ENCODE measurements around the gene MRPL43. TPM values are rescaled to one million over a fixed set of nuclear protein-coding genes. Genes with fewer than 3 reads are reported as not detected.
"Not testable (repeated sequence)": the region's sequence is repeated elsewhere in the genome, so short reads cannot be mapped to it uniquely, and the experiment has no call there.

The MRPL43 gene
- total RNA-seq, result 66.7 to 70.2 TPM (median 69.4 TPM) in 3 replicates

- H3K9me3 Mint-ChIP-seq, result no peaks in the 10 kb centered on the region
- peaks cover 24% of the 10 kb centered on the region for H3K4me1 Mint-ChIP-seq
- peak in 1 of 2 experiments; percentile 84 for DNase-seq (ENCODE audit: low spot score in 2 of 2, unreplicated experiment in 2 of 2)
- H3K4me3 Mint-ChIP-seq, result peak within 1 kb of the TSS; percentile 97
- H3K27ac Mint-ChIP-seq, result peak within 1 kb of the TSS; percentile 97
- peaks cover 14% of the 10 kb centered on the region for H3K36me3 Mint-ChIP-seq
- TF ChIP-seq, protein P1, sequence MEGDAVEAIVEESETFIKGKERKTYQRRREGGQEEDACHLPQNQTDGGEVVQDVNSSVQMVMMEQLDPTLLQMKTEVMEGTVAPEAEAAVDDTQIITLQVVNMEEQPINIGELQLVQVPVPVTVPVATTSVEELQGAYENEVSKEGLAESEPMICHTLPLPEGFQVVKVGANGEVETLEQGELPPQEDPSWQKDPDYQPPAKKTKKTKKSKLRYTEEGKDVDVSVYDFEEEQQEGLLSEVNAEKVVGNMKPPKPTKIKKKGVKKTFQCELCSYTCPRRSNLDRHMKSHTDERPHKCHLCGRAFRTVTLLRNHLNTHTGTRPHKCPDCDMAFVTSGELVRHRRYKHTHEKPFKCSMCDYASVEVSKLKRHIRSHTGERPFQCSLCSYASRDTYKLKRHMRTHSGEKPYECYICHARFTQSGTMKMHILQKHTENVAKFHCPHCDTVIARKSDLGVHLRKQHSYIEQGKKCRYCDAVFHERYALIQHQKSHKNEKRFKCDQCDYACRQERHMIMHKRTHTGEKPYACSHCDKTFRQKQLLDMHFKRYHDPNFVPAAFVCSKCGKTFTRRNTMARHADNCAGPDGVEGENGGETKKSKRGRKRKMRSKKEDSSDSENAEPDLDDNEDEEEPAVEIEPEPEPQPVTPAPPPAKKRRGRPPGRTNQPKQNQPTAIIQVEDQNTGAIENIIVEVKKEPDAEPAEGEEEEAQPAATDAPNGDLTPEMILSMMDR (IDR thresholded peaks at IDR 0.05; ENCODE audit: unreplicated experiment), result no peak
- H3K27me3 Mint-ChIP-seq (ENCODE audit: low read depth), result no peaks in the 10 kb centered on the region
Observed at GRCh38 chr10:100986952-100987684, at the start of gene MRPL43, which contains the start of gene TWNK. MRPL43 (minus strand) TSS chr10:100987497; CDS start chr10:100987443, 54 bp downstream. TWNK (plus strand) TSS chr10:100987543; CDS start chr10:100988211, 668 bp downstream.

DNA sequence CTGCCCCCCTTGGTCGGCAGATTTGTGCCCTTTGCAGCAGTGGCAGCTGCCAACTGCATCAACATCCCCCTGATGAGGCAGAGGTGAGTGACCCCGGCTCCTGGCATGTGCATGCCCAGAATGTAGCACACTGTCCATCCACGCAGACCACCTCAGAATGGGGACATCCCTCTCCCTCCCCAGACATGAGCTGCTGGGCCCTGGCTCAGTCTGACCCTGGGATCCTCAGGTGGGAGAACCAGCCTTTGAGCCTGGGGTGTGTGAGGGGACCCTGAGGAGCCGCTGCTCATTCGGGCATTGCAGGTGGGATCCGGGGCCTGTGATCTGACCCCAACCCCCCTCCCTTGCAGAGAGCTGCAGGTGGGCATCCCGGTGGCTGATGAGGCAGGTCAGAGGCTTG, 49.4 kb upstream of the MRPL43 start:
- DNase-seq (ENCODE audit: low spot score in 2 of 2, unreplicated experiment in 2 of 2), result no peak
- H3K36me3 Mint-ChIP-seq, result peaks cover 9% of the 10 kb centered on the region
- no peaks in the 10 kb centered on the region for H3K27me3 Mint-ChIP-seq (ENCODE audit: low read depth)
- no peaks in the 10 kb centered on the region for H3K9me3 Mint-ChIP-seq
- H3K27ac Mint-ChIP-seq, result no peak overlapping the region
- TF ChIP-seq, protein P1 (IDR thresholded peaks at IDR 0.05; ENCODE audit: unreplicated experiment), result no peak
- no peak overlapping the region for H3K4me3 Mint-ChIP-seq
- H3K4me1 Mint-ChIP-seq, result peaks cover 19% of the 10 kb centered on the region

DNA sequence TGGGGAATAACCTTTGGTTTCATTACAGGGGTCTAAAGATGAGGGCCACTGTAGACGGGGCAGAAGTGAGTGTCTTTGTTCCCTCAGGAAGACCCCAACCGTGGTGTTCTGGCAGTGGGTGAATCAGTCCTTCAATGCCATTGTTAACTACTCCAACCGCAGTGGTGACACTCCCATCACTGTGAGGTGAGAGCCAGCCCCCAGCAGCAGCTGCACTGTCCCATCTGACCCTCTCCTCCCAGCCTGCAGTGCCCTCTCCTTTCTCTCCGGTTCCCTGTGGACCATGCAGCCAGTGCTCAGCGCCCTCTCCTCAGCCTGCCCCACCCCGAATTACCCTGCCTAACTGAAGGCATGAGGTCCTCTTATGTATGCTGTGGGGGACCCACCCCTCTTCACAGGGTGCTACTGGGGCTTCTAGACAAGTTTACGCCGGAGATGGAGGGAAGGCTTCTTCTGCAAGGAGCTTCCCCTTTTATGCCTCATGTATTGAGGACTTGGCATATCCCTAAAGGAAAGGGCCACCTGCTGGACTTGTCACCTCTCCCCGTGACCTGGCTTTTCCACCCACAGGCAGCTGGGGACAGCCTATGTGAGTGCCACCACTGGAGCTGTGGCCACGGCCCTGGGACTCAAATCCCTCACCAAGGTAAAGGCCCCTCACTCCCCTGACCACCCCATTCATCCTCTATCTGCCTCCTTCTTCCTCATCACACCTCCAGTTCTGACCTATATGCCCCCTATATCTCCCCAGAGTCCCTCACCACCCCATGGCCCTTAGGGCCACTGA, 48.8 kb upstream of the MRPL43 start:
- no peak overlapping the region for H3K27ac Mint-ChIP-seq
- no peaks in the 10 kb centered on the region for H3K9me3 Mint-ChIP-seq
- H3K36me3 Mint-ChIP-seq, result peaks cover 9% of the 10 kb centered on the region
- DNase-seq (ENCODE audit: low spot score in 2 of 2, unreplicated experiment in 2 of 2), result no peak
- H3K27me3 Mint-ChIP-seq (ENCODE audit: low read depth), result peaks cover 2% of the 10 kb centered on the region
- TF ChIP-seq, protein P1 (IDR thresholded peaks at IDR 0.05; ENCODE audit: unreplicated experiment), result no peak
- peaks cover 23% of the 10 kb centered on the region for H3K4me1 Mint-ChIP-seq
- no peak overlapping the region for H3K4me3 Mint-ChIP-seq

DNA sequence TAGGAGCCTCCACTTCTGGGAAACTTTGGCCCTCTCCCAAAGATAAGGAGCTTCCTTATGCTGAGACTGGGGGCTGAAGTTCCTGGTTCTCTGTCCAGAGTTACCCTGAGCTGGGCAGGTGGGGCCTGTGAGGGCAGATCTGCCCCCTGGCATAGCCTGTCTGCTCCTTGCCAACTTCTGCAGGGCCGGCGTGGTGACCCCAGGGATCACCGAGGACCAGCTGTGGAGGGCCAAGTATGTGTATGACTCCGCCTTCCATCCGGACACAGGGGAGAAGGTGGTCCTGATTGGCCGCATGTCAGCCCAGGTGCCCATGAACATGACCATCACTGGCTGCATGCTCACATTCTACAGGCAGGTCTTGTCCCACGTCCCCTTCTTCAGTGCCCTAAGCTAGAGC, 48.0 kb upstream of the MRPL43 start:
- Mint-ChIP-seq H3K36me3 (peaks cover 9% of the 10 kb centered on the region), H3K4me3 (no peak overlapping the region), H3K4me1 (peaks cover 25% of the 10 kb centered on the region), H3K27ac (no peak overlapping the region), H3K27me3 (ENCODE audit: low read depth) (peaks cover 5% of the 10 kb centered on the region), H3K9me3 (no peaks in the 10 kb centered on the region)
- no peak for DNase-seq (ENCODE audit: low spot score in 2 of 2, unreplicated experiment in 2 of 2)
- TF ChIP-seq, protein P1 (IDR thresholded peaks at IDR 0.05; ENCODE audit: unreplicated experiment), result no peak

DNA sequence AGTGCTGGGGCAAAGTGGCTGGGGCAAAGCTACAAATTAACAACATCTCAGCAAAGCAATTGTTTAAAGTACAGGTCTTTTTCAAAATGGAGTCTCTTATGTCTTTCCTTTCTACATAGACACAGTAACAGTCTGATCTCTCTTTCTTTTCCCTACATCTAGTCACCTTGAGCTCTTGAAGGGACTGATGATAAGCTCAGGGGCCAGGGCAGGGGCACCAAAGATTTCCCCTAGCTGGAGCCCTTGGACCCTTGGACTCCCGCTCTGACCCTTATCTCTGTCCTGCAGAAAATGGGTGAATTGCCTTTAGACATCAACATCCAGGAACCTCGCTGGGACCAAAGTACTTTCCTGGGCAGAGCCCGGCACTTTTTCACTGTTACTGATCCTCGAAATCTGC, 47.1 kb upstream of the MRPL43 start:
- not testable (repeated sequence) for H3K36me3 Mint-ChIP-seq; H3K4me3 Mint-ChIP-seq; H3K27me3 Mint-ChIP-seq (ENCODE audit: low read depth); H3K9me3 Mint-ChIP-seq; H3K27ac Mint-ChIP-seq; DNase-seq (ENCODE audit: low spot score in 2 of 2, unreplicated experiment in 2 of 2)
- peaks cover 25% of the 10 kb centered on the region for H3K4me1 Mint-ChIP-seq

DNA sequence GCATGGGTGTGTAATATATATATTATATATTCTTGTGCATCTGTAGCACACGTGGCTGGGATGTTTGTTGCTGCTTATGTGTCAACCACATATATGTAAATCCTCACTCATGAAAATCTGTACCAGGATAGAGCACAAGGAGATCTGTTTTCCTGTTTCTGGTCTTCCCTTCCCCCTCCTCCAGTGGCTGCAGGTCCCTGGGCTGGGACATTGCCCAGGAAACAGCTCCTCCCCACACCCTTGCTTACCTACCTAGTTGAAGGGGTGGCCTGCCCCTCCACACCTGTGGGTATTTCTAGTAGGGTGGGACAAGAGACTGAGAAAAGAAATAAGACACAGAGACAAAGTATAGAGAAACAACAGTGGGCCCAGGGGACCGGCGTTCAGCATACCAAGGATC, 46.0 kb upstream of the MRPL43 start:
- H3K27ac Mint-ChIP-seq, result no peak overlapping the region
- peaks cover 9% of the 10 kb centered on the region for H3K36me3 Mint-ChIP-seq
- H3K9me3 Mint-ChIP-seq, result no peaks in the 10 kb centered on the region
- TF ChIP-seq, protein P1 (IDR thresholded peaks at IDR 0.05; ENCODE audit: unreplicated experiment), result no peak
- H3K27me3 Mint-ChIP-seq (ENCODE audit: low read depth), result peaks cover 10% of the 10 kb centered on the region
- H3K4me3 Mint-ChIP-seq, result peak overlapping the region; percentile 27
- DNase-seq (ENCODE audit: low spot score in 2 of 2, unreplicated experiment in 2 of 2), result no peak
- peaks cover 25% of the 10 kb centered on the region for H3K4me1 Mint-ChIP-seq

Measured in mesothelial cell of epicardium (in vitro differentiated cells).